Brain microvascular endothelial cell (primary cell): ENCODE data around the gene TMEM225B.
"Not testable (repeated sequence)": the region's sequence is repeated elsewhere in the genome, so short reads cannot be mapped to it uniquely, and the experiment has no call there.

Experiments
- DNase-seq: peaks from one replicate; pipeline ENCODE4 v3.0.0-alpha.2; 2020
- H3K27ac ChIP-seq: fragments of 250-450 bp; sonication (Bioruptor Pico); 2 replicates; pipeline ENCODE4 v1.5.1; 2020; ENCODE audit warnings: mild to moderate bottlenecking, moderate library complexity
- H3K27me3 ChIP-seq: fragments of 250-450 bp; sonication (Bioruptor Pico); replicated peaks from 2 replicates; pipeline ENCODE4 v1.5.1; 2020; ENCODE audit warnings: mild to moderate bottlenecking
- H3K36me3 ChIP-seq: fragments of 250-450 bp; sonication (Bioruptor Pico); replicated peaks from 2 replicates; pipeline ENCODE4 v1.5.1; 2020; ENCODE audit warnings: mild to moderate bottlenecking
- H3K4me3 ChIP-seq: 2 replicates; pipeline ENCODE4 v1.5.1; 2011; ENCODE audit warnings: low read depth, mild to moderate bottlenecking, control low read depth, low read length, moderate library complexity
- CTCF ChIP-seq: IDR thresholded peaks from 2 replicates; pipeline ENCODE4 v1.5.1; 2011; ENCODE audit warnings: low read depth, mild to moderate bottlenecking, moderate library complexity, low read length, control low read depth, inconsistent platforms; ENCODE audit errors: missing control alignments
- in situ Hi-C: cut with HindIII; loops from 2 replicates; pipeline ENCODE4 v1.10.0; 2017; ENCODE audit warnings: low sequenced_read_pairs, low pct_ligation_motif_present

Gene TMEM225B

DNA sequence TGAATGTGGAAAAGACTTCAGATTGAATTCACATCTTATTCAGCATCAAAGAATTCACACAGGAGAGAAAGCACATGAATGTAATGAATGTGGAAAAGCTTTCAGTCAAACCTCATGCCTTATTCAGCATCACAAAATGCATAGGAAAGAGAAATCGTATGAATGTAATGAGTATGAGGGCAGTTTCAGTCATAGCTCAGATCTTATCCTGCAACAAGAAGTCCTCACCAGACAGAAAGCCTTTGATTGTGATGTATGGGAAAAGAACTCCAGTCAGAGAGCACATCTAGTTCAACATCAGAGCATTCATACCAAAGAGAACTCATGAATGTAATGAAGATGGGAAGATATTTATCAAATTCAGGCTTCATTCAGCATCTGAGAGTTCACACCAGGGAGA is 24.8 kb upstream of the TMEM225B start:
- H3K36me3 ChIP-seq, result peaks cover 39% of the 10 kb centered on the region
- no peak for DNase-seq
- in situ Hi-C loops, result no loop called here
- no peak overlapping the region for H3K27ac ChIP-seq
- TF ChIP-seq CTCF, result no peak
- H3K4me3 ChIP-seq, result no peak overlapping the region
- H3K27me3 ChIP-seq, result no peaks in the 10 kb centered on the region

- no peak for DNase-seq
- Histone ChIP-seq H3K27ac (no peak overlapping the region), H3K36me3 (peaks cover 24% of the 10 kb centered on the region), H3K4me3 (no peak overlapping the region), H3K27me3 (no peaks in the 10 kb centered on the region)
- in situ Hi-C loops, result no loop called here
- TF ChIP-seq CTCF, result no peak
Measured at GRCh38 chr7:99576251-99576650, 21.8 kb upstream of the TMEM225B start.

DNA sequence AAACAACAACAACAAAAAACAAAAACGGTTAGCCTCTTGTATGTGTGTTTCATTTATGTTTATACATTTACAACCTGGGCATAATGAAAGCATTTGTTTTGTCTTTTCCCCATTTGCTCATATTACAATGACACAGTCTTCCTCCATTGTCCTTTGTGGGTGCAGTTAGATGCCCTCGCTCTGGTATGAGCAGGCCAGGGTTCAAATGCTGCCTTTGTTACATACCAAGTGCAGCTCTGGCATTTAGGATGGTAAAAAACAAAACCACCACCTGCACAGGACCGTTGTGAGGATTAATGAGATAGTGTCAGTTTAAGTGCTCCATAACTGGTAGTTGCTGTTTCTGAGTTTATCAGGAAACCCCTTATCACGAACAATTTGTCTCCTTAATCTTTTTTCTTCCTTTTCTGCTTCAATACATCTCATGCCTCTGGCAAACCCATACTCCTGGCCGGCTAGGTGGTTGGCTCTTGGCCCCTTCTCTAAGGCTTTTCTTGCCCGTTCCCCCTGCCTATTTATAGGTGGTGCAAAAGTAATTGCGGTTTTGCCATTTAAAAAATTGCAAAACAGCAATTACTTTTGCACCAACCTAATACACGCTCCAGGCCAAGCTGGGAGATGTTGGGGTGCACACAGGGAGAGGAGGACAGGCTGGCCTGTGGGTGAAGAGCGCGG is 18.6 kb upstream of the TMEM225B start:
- H3K27me3 ChIP-seq, result no peaks in the 10 kb centered on the region
- in situ Hi-C loops, result no loop called here
- H3K36me3 ChIP-seq, result no peaks in the 10 kb centered on the region
- H3K27ac ChIP-seq, result no peak overlapping the region
- TF ChIP-seq CTCF, result no peak
- H3K4me3 ChIP-seq, result peak overlapping the region; percentile 61
- no peak for DNase-seq

- H3K4me3 ChIP-seq, result peak overlapping the region; percentile 61
- no peak for DNase-seq
- no peak overlapping the region for H3K27ac ChIP-seq
- in situ Hi-C loops, result no loop called here
- H3K36me3 ChIP-seq, result no peaks in the 10 kb centered on the region
- no peaks in the 10 kb centered on the region for H3K27me3 ChIP-seq
- TF ChIP-seq CTCF, result peak; percentile 64
Measured at GRCh38 chr7:99579956-99580777, 17.9 kb upstream of the TMEM225B start.

- H3K36me3 ChIP-seq, in situ Hi-C loops, H3K27me3 ChIP-seq, DNase-seq, H3K27ac ChIP-seq: not testable (repeated sequence)
- peak overlapping the region; percentile 61 for H3K4me3 ChIP-seq
Measured at GRCh38 chr7:99580778-99581332, 17.2 kb upstream of the TMEM225B start.

GRCh38 chr7:99588868-99589267 is 9.2 kb upstream of the TMEM225B start:
- no peak for TF ChIP-seq CTCF
- no peaks in the 10 kb centered on the region for H3K36me3 ChIP-seq
- H3K4me3 ChIP-seq, result no peak overlapping the region
- H3K27me3 ChIP-seq, result no peaks in the 10 kb centered on the region
- no peak for DNase-seq
- H3K27ac ChIP-seq, result no peak overlapping the region
- in situ Hi-C loops, result no loop called here
